ENCODE results near the gene CACNA2D4.

GRCh38 chr12:1925684-1926006, 7.2 kb upstream of the CACNA2D4 start:
- TF ChIP-seq ARNT (IDR thresholded peaks at IDR 0.05) (no peak), BHLHE40 (IDR thresholded peaks at IDR 0.05; ENCODE audit: borderline replicate concordance) (no peak), SUZ12 (IDR thresholded peaks at IDR 0.05) (no peak), FOXM1 (IDR thresholded peaks at IDR 0.05; ENCODE audit: borderline replicate concordance) (no peak)

Measured in HEK293T (cell line).